DOHH2 (cell line): ENCODE measurements around the gene LRTM1.

ENCODE experiments used
- EZH2phosphoT487 ChIP-seq: fragments of 200-600 bp; sonication (generic); IDR thresholded peaks from 2 replicates; pipeline ENCODE4 v1.6.1; 2017; ENCODE audit warnings: borderline replicate concordance, mild to moderate bottlenecking, antibody characterized with exemption, low read length, moderate library complexity, mixed read lengths
- TF ChIP-seq, protein P1 (sequence below): fragments of 200-600 bp; sonication (generic); IDR thresholded peaks from one replicate; pipeline ENCODE4 v1.5.1; 2014; ENCODE audit warnings: antibody characterized with exemption, mild to moderate bottlenecking, low read depth, low read length; ENCODE audit not compliant: poor library complexity, severe bottlenecking

- TF ChIP-seq, protein P1, sequence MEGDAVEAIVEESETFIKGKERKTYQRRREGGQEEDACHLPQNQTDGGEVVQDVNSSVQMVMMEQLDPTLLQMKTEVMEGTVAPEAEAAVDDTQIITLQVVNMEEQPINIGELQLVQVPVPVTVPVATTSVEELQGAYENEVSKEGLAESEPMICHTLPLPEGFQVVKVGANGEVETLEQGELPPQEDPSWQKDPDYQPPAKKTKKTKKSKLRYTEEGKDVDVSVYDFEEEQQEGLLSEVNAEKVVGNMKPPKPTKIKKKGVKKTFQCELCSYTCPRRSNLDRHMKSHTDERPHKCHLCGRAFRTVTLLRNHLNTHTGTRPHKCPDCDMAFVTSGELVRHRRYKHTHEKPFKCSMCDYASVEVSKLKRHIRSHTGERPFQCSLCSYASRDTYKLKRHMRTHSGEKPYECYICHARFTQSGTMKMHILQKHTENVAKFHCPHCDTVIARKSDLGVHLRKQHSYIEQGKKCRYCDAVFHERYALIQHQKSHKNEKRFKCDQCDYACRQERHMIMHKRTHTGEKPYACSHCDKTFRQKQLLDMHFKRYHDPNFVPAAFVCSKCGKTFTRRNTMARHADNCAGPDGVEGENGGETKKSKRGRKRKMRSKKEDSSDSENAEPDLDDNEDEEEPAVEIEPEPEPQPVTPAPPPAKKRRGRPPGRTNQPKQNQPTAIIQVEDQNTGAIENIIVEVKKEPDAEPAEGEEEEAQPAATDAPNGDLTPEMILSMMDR, result no peak
- no peak for TF ChIP-seq EZH2phosphoT487
Measured at GRCh38 chr3:54888873-54889272, 39.0 kb downstream of the LRTM1 start.
